ENCODE measurements around the gene ZFYVE28.

DNA sequence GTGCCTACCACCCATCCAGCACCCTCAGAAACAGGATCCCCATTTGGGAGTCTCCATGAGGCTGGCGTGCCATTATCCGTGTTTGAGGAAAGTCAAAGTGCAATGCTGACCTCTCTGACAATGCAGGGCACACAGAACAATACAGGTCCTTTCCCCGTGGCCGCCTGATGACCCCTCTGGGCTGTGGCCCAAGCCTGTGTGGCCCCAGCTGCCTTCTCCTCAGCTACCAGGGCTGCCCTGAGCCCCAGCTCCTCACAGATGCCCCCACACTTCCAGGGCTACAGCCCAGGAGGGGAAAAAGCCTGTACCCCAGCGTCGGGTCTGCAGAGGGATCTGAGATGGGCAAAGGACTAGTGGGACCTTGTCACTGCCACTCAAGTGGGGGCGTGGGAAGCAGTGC is 15.5 kb downstream of the ZFYVE28 start:
- no peak for TF ChIP-seq POLR2A (IDR thresholded peaks at IDR 0.05)
- TF ChIP-seq, protein P1, sequence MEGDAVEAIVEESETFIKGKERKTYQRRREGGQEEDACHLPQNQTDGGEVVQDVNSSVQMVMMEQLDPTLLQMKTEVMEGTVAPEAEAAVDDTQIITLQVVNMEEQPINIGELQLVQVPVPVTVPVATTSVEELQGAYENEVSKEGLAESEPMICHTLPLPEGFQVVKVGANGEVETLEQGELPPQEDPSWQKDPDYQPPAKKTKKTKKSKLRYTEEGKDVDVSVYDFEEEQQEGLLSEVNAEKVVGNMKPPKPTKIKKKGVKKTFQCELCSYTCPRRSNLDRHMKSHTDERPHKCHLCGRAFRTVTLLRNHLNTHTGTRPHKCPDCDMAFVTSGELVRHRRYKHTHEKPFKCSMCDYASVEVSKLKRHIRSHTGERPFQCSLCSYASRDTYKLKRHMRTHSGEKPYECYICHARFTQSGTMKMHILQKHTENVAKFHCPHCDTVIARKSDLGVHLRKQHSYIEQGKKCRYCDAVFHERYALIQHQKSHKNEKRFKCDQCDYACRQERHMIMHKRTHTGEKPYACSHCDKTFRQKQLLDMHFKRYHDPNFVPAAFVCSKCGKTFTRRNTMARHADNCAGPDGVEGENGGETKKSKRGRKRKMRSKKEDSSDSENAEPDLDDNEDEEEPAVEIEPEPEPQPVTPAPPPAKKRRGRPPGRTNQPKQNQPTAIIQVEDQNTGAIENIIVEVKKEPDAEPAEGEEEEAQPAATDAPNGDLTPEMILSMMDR (IDR thresholded peaks at IDR 0.05): no peak

Measured in adrenal gland (tissue), 5 donors.